Measurements from ENCODE around the gene LAMC3.

LAMC3 gene

DNA sequence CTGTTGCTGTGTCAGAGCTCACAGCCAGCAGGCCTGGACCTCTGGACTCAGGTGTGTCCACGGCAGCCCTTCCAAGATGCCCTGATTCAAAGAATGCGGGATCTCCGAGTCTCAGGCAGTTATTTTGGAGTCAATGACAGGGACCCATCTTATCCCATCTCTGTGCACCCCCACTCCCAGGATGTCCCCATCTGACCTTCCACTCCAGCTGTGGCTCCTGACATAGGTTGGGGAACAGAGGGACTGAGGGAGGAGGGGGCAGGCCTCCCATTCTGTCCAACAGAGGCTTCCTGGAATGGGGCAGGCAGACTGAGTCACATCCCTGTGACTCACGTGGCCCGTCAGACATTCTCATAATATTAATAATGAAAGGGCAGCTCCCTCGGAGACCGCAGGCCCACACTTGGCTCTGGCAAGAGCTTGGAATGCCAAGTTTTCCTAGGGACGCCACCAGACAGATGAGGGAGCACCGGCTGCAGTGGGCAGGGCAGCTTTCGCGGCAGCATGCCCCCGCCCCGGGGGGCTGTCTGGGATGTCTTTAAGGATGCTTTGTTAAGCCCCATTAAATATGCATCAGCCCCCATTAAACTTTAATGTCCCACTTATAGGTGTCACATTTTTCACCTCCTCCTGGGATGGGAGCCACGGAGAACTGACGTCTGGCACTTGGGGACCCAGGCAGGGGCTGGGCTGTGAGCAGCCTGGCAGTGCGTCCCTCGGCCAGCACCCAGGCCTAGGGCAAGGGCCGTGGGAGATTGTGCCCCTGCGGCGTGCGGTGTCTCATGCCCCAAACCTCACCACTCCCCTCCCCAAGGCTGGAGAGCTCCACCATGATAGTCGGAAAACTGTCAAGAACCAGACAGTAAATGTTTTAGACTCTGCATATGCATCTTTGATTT is 46.3 kb upstream of the LAMC3 start:
- DNase-seq, result peak; percentile 62 to 81
- TF ChIP-seq, protein P1, sequence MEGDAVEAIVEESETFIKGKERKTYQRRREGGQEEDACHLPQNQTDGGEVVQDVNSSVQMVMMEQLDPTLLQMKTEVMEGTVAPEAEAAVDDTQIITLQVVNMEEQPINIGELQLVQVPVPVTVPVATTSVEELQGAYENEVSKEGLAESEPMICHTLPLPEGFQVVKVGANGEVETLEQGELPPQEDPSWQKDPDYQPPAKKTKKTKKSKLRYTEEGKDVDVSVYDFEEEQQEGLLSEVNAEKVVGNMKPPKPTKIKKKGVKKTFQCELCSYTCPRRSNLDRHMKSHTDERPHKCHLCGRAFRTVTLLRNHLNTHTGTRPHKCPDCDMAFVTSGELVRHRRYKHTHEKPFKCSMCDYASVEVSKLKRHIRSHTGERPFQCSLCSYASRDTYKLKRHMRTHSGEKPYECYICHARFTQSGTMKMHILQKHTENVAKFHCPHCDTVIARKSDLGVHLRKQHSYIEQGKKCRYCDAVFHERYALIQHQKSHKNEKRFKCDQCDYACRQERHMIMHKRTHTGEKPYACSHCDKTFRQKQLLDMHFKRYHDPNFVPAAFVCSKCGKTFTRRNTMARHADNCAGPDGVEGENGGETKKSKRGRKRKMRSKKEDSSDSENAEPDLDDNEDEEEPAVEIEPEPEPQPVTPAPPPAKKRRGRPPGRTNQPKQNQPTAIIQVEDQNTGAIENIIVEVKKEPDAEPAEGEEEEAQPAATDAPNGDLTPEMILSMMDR (IDR thresholded peaks at IDR 0.05), result no peak
- H3K36me3 ChIP-seq, result no peaks in the 10 kb centered on the region
- intact Hi-C loops (cut with DNase I; ENCODE audit: low total_unique reads), result no loop called here
- H3K9me3 ChIP-seq, result no peaks in the 10 kb centered on the region
- H3K4me1 ChIP-seq, result peaks cover 0 to 13% (median 9%) of the 10 kb centered on the region in 4 donors
- no peak overlapping the region for H3K4me3 ChIP-seq
- H3K27ac ChIP-seq, result no peak overlapping the region
- H3K27me3 ChIP-seq, result peaks cover 0 to 2% of the 10 kb centered on the region in 2 donors

- DNase-seq, result no peak
- no peak overlapping the region for H3K4me3 ChIP-seq
- TF ChIP-seq, protein P1 (IDR thresholded peaks at IDR 0.05), result no peak
- H3K4me1 ChIP-seq, result peaks cover 0 to 13% (median 9%) of the 10 kb centered on the region in 4 donors
- H3K27ac ChIP-seq, result no peak overlapping the region
- no peaks in the 10 kb centered on the region for H3K27me3 ChIP-seq
- no peaks in the 10 kb centered on the region for H3K9me3 ChIP-seq
- intact Hi-C loops (cut with DNase I; ENCODE audit: low total_unique reads), result no loop called here
- no peaks in the 10 kb centered on the region for H3K36me3 ChIP-seq
These were observed 45.6 kb upstream of the LAMC3 start for GRCh38 chr9:130963337-130963908.

DNA sequence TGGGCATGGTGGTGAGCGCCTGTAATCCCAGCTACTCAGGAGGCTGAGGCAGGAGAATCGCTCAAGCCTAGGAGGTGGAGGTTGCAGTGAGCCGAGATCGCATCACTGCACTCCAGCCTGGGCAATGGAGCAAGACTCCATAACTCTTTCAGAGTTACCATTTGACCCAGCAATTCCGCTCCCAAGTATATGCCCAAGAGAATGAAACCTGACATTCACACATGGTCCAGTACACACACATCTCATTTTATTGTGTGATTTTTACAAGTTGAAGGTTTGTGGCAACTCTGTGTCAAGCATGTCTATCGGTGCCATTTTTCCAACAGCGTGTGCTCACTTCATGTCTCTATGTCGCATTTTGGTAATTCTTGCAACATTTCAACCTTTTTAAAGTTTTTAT is 45.1 kb upstream of the LAMC3 start:
- Histone ChIP-seq H3K36me3 (no peaks in the 10 kb centered on the region), H3K4me1 (peaks cover 0 to 13% (median 9%) of the 10 kb centered on the region in 4 donors), H3K9me3 (no peaks in the 10 kb centered on the region), H3K4me3 (no peak overlapping the region), H3K27ac (no peak overlapping the region), H3K27me3 (no peaks in the 10 kb centered on the region)
- TF ChIP-seq, protein P1 (IDR thresholded peaks at IDR 0.05), result no peak
- intact Hi-C loops (cut with DNase I; ENCODE audit: low total_unique reads), result no loop called here
- no peak for DNase-seq

- no peaks in the 10 kb centered on the region for H3K36me3 ChIP-seq
- DNase-seq, result no peak
- no peaks in the 10 kb centered on the region for H3K27me3 ChIP-seq
- H3K27ac ChIP-seq, result no peak overlapping the region
- intact Hi-C loops (cut with DNase I; ENCODE audit: low total_unique reads), result no loop called here
- no peak overlapping the region for H3K4me3 ChIP-seq
- TF ChIP-seq, protein P1 (IDR thresholded peaks at IDR 0.05), result no peak
- peaks cover 0 to 13% (median 9%) of the 10 kb centered on the region in 4 donors for H3K4me1 ChIP-seq
- no peaks in the 10 kb centered on the region for H3K9me3 ChIP-seq
These were observed 43.3 kb upstream of the LAMC3 start for GRCh38 chr9:130965680-130966079.

DNA sequence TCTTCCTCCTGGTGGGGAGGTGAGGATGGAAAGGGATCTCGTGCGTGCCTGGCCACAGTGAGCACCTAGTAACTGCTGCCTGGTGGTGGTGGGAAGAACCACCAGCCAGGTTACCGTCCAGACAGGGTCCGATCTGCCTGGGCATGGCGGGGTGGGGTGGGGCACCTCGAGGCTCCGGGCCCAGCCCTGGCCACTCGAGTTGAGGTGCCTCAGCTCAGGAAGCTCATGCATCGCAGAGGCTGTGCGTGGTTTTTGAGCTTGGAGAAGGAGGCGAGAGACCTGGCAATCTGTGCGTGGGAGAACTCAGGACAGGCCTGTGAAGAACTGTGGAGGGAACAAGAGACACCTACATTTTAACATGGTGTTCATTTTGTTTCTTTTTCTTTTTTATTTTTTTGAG is 38.9 kb upstream of the LAMC3 start:
- no peaks in the 10 kb centered on the region for H3K36me3 ChIP-seq
- H3K27me3 ChIP-seq, result peaks cover 0 to 37% of the 10 kb centered on the region in 2 donors
- intact Hi-C loops (cut with DNase I; ENCODE audit: low total_unique reads), result no loop called here
- H3K9me3 ChIP-seq, result no peaks in the 10 kb centered on the region
- no peak overlapping the region for H3K27ac ChIP-seq
- H3K4me3 ChIP-seq, result no peak overlapping the region
- no peaks in the 10 kb centered on the region for H3K4me1 ChIP-seq
- TF ChIP-seq, protein P1 (IDR thresholded peaks at IDR 0.05), result no peak
- no peak for DNase-seq

Data from tibial artery (tissue), 4 donors.